ENCODE data around the gene MRPL12. TPM values are rescaled to one million over a fixed set of nuclear protein-coding genes. Genes with fewer than 3 reads are reported as not detected.

MRPL12 gene
- polyA plus RNA-seq, 3 donors: 21.2 to 57.0 (median 38.3) TPM

GRCh38 chr17:81683208-81683583 is 20.0 kb upstream of the MRPL12 start:
- Mint-ChIP-seq H3K4me1 (peaks cover 25% of the 10 kb centered on the region), H3K9me3 (no peaks in the 10 kb centered on the region), H3K36me3 (peaks cover 27 to 45% of the 10 kb centered on the region in 2 donors), H3K27ac (peak overlapping the region in 6 of 7 donors; percentile 60 to 90 (median 86)), H3K4me3 (peak overlapping the region; percentile 84 to 91), H3K27me3 (ENCODE audit: low read depth in 3 of 3) (peaks cover 0 to 1% (median 0%) of the 10 kb centered on the region in 3 donors)
- no peaks in the 10 kb centered on the region for H3K9me3 ChIP-seq (replicated peaks in 1 of 2; ENCODE audit: control insufficient read depth in 1 of 2, insufficient read depth in 1 of 2, low read length in 2 of 2)
- no peak for TF ChIP-seq CTCF (IDR thresholded peaks at IDR 0.05)
- under 1% methylated on average over 36 of the region's 37 CpGs for WGBS (ENCODE audit: insufficient coverage)
- H3K27ac ChIP-seq (ENCODE audit: low read depth in 1 of 2, low read length in 2 of 2): peak overlapping the region; percentile 28 to 94
- peaks cover 37 to 39% of the 10 kb centered on the region in 2 donors for H3K36me3 ChIP-seq (replicated peaks in 1 of 2; ENCODE audit: control insufficient read depth in 1 of 2, insufficient read depth in 2 of 2, low read length in 2 of 2)
- peaks cover 43% of the 10 kb centered on the region for H4K20me1 ChIP-seq (ENCODE audit: insufficient read depth, low read length)
- DNase-seq: no peak
- peaks cover 67% of the 10 kb centered on the region for H3K79me2 ChIP-seq (ENCODE audit: insufficient read depth, low read length)
- H3K9ac ChIP-seq (ENCODE audit: insufficient read depth, low read length, poor library complexity, severe bottlenecking): peak overlapping the region; percentile 98
- peak overlapping the region; percentile 84 to 99 (median 97) for H3K4me3 ChIP-seq (replicated peaks in 1 of 3; ENCODE audit: low read depth in 2 of 3, low read length in 3 of 3)
- H3K27me3 ChIP-seq (ENCODE audit: control insufficient read depth in 2 of 2, insufficient read depth in 2 of 2, low read length in 2 of 2): no peaks in the 10 kb centered on the region
- H3K4me1 ChIP-seq (ENCODE audit: control insufficient read depth in 1 of 2, insufficient read depth in 2 of 2, low read length in 2 of 2): peaks cover 22 to 25% of the 10 kb centered on the region in 2 donors
- peak overlapping the region; percentile 93 for H2AFZ ChIP-seq (ENCODE audit: insufficient read depth, low read depth, low read length, poor library complexity, severe bottlenecking)
- intact Hi-C loops (cut with micrococcal nuclease): loop anchor here (1.0 to 2.0 kb wide), 3 partner anchors 16 to 20 kb away; partner anchors contain the start of genes CCDC137 (in 1 of the 2), MRPL12 (in 1 of the 2) and OXLD1 (in 1 of the 2)
- peak overlapping the region; percentile 93 for H3K4me2 ChIP-seq (replicated peaks; ENCODE audit: extremely low read depth, low read length, poor library complexity, severe bottlenecking)

DNA sequence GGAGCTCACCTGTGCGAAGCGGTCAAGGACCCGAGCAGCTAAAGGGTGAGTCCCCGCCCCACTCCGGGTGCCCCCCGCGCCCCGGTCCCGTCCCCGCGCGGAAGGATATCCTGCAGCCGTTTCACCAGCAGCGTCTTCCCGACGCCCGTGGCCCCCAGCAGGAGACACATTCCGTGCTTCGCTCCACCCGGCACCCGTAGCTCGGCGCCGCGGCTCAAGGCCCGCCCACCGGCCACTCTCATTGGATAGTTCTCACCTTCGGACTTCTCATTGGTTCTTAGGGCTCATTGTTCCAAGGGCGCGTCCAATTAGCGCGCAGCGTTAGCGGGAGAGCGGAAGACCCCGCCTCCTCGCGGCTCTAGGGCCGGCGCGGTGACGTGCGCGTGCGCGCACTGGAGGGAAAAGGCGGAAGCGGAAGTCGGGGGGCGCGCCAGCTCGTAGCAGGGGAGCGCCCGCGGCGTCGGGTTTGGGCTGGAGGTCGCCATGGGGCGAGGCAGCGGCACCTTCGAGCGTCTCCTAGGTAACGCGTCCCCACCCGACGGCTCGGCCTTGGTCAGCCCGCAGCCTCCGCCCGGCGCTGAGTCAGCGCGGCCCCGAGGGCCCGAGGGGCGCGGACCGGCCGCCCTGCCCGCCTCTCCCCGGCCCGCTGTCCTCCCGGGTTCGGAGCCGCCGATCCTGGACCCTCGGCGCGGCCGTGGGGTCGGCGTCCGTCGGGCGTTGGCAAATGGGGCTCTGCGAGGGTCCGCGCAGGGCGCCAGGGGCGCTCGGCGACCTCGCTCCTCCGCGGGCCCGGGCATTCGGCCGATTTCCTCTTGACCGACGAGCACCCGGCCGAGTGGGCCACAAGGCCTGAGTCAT is 19.4 kb upstream of the MRPL12 start, which contains the start of the genes ARL16 and HGS:
ARL16 (minus strand) TSS at position 214 of the 858 bp plus-strand sequence; CDS start at position 170, 44 bp downstream.
HGS (plus strand) TSS at position 428 of the 858 bp plus-strand sequence; CDS start at position 484, 56 bp downstream.
- H3K27me3 Mint-ChIP-seq (ENCODE audit: low read depth in 3 of 3): peaks cover 0 to 1% (median 0%) of the 10 kb centered on the region in 3 donors
- H3K9me3 ChIP-seq (replicated peaks in 1 of 2; ENCODE audit: control insufficient read depth in 1 of 2, insufficient read depth in 1 of 2, low read length in 2 of 2): no peaks in the 10 kb centered on the region
- H3K9me3 Mint-ChIP-seq: no peaks in the 10 kb centered on the region
- WGBS (ENCODE audit: insufficient coverage): under 1% methylated on average over 107 of the region's 112 CpGs
- H2AFZ ChIP-seq (ENCODE audit: insufficient read depth, low read depth, low read length, poor library complexity, severe bottlenecking): peak within 1 kb of the TSS; percentile 93
- H3K36me3 ChIP-seq (replicated peaks in 1 of 2; ENCODE audit: control insufficient read depth in 1 of 2, insufficient read depth in 2 of 2, low read length in 2 of 2): peaks cover 43 to 45% of the 10 kb centered on the region in 2 donors
- intact Hi-C loops (cut with micrococcal nuclease): loop anchor here (1.0 to 2.0 kb wide), 4 partner anchors 17 to 19 kb away; partner anchors contain the start of genes MRPL12 (in 2 of the 2), CCDC137 (in 1 of the 2) and OXLD1 (in 1 of the 2)
- peaks cover 31 to 51% of the 10 kb centered on the region in 2 donors for H3K36me3 Mint-ChIP-seq
- peak within 1 kb of the TSS; percentile 87 to 92 for H3K4me3 Mint-ChIP-seq
- peaks cover 25% of the 10 kb centered on the region for H3K4me1 Mint-ChIP-seq
- H3K27me3 ChIP-seq (ENCODE audit: control insufficient read depth in 2 of 2, insufficient read depth in 2 of 2, low read length in 2 of 2): no peaks in the 10 kb centered on the region
- peak within 1 kb of the TSS; percentile 86 to 98 (median 94) for H3K27ac Mint-ChIP-seq
- peaks cover 74% of the 10 kb centered on the region for H3K79me2 ChIP-seq (ENCODE audit: insufficient read depth, low read length)
- peak within 1 kb of the TSS; percentile 51 to 94 for H3K27ac ChIP-seq (ENCODE audit: low read depth in 1 of 2, low read length in 2 of 2)
- H3K4me3 ChIP-seq (replicated peaks in 1 of 3; ENCODE audit: low read depth in 2 of 3, low read length in 3 of 3): peak within 1 kb of the TSS; percentile 84 to 99 (median 97)
- peak; percentile 98 to 99 (median 99) for DNase-seq
- H3K9ac ChIP-seq (ENCODE audit: insufficient read depth, low read length, poor library complexity, severe bottlenecking): peak within 1 kb of the TSS; percentile 98
- H3K4me1 ChIP-seq (ENCODE audit: control insufficient read depth in 1 of 2, insufficient read depth in 2 of 2, low read length in 2 of 2): peaks cover 22 to 25% of the 10 kb centered on the region in 2 donors
- TF ChIP-seq CTCF (IDR thresholded peaks at IDR 0.05): no peak
- peaks cover 49% of the 10 kb centered on the region for H4K20me1 ChIP-seq (ENCODE audit: insufficient read depth, low read length)
- peak within 1 kb of the TSS; percentile 93 for H3K4me2 ChIP-seq (replicated peaks; ENCODE audit: extremely low read depth, low read length, poor library complexity, severe bottlenecking)

Data from CD14-positive monocyte (primary cell).